Loucy (cell line): ENCODE data around the gene KIRREL3.

Experiments used
- H2AFZ ChIP-seq: fragments of 200-600 bp; sonication (generic); 2 replicates; pipeline ENCODE4 v1.6.0; 2016; ENCODE audit warnings: antibody characterized with exemption, mild to moderate bottlenecking, low read length, moderate library complexity
- H3F3A ChIP-seq: fragments of 200-600 bp; 2 replicates; pipeline ENCODE4 v1.6.0; 2016; ENCODE audit warnings: antibody characterized with exemption, low read depth, mild to moderate bottlenecking
- H3K27me3 ChIP-seq: fragments of 200-600 bp; sonication (generic); 2 replicates; pipeline ENCODE4 v1.6.1; 2014; ENCODE audit warnings: low read length, mild to moderate bottlenecking; ENCODE audit not compliant: insufficient read depth, poor library complexity, severe bottlenecking
- H3K36me3 ChIP-seq: fragments of 200-600 bp; sonication (generic); 2 replicates; pipeline ENCODE4 v1.6.1; 2016; ENCODE audit warnings: low read length; ENCODE audit not compliant: insufficient read depth
- H3K4me1 ChIP-seq: fragments of 200-600 bp; sonication (generic); 2 replicates; pipeline ENCODE4 v1.5.1; 2014; ENCODE audit warnings: low read length, mild to moderate bottlenecking; ENCODE audit not compliant: insufficient read depth, poor library complexity, severe bottlenecking
- H3K4me2 ChIP-seq: fragments of 200-600 bp; sonication (generic); 2 replicates; pipeline ENCODE4 v1.6.0; 2014; ENCODE audit warnings: antibody characterized with exemption, low read length, low read depth, mild to moderate bottlenecking; ENCODE audit not compliant: poor library complexity, severe bottlenecking
- H3K4me3 ChIP-seq: fragments of 200-600 bp; sonication (generic); 2 replicates; pipeline ENCODE4 v1.5.1; 2014; ENCODE audit warnings: low read length, mild to moderate bottlenecking, mixed read lengths; ENCODE audit not compliant: poor library complexity, severe bottlenecking
- H3K79me2 ChIP-seq: fragments of 200-600 bp; sonication (generic); 2 replicates; pipeline ENCODE4 v1.6.1; 2014; ENCODE audit warnings: low read length; ENCODE audit not compliant: insufficient read depth
- H3K9ac ChIP-seq: fragments of 200-600 bp; sonication (generic); 2 replicates; pipeline ENCODE4 v1.6.0; 2014; ENCODE audit warnings: mild to moderate bottlenecking, low read depth, low read length, moderate library complexity; ENCODE audit not compliant: poor library complexity, severe bottlenecking
- H3K9me2 ChIP-seq: fragments of 200-600 bp; sonication (generic); replicated peaks from 2 replicates; pipeline ENCODE4 v1.6.1; 2016; ENCODE audit warnings: low read depth, low read length, mixed read lengths
- H3K9me3 ChIP-seq: fragments of 200-600 bp; sonication (generic); 2 replicates; pipeline ENCODE4 v1.6.1; 2014; ENCODE audit warnings: mild to moderate bottlenecking, antibody characterized with exemption, low read length, low read depth; ENCODE audit not compliant: insufficient read depth
- H4K20me1 ChIP-seq: fragments of 200-600 bp; sonication (generic); 2 replicates; pipeline ENCODE4 v1.6.0; 2014; ENCODE audit warnings: antibody characterized with exemption, low read length, mild to moderate bottlenecking; ENCODE audit not compliant: insufficient read depth, poor library complexity, severe bottlenecking
- CTCF ChIP-seq: fragments of 200-600 bp; sonication (generic); conservative IDR thresholded peaks from 2 replicates; pipeline ENCODE4 v1.5.1; 2014; ENCODE audit warnings: mild to moderate bottlenecking, antibody characterized with exemption, low read length
- EZH2phosphoT487 ChIP-seq: fragments of 200-600 bp; IDR thresholded peaks from 2 replicates; pipeline ENCODE4 v1.6.1; 2018; ENCODE audit warnings: antibody characterized with exemption, mild to moderate bottlenecking, moderate library complexity, borderline replicate concordance

The KIRREL3 gene

GRCh38 chr11:126844789-126845188, 155.8 kb downstream of the KIRREL3 start:
- no peak overlapping the region for H3K4me2 ChIP-seq
- H3F3A ChIP-seq: no peaks in the 10 kb centered on the region
- H4K20me1 ChIP-seq: no peaks in the 10 kb centered on the region
- no peaks in the 10 kb centered on the region for H3K9me2 ChIP-seq
- TF ChIP-seq CTCF: no peak
- TF ChIP-seq EZH2phosphoT487: no peak
- no peak overlapping the region for H3K4me3 ChIP-seq
- H3K4me1 ChIP-seq: no peaks in the 10 kb centered on the region
- H3K9ac ChIP-seq: no peak overlapping the region
- no peaks in the 10 kb centered on the region for H3K27me3 ChIP-seq
- H3K36me3 ChIP-seq: no peaks in the 10 kb centered on the region
- H3K9me3 ChIP-seq: no peaks in the 10 kb centered on the region
- H3K79me2 ChIP-seq: no peaks in the 10 kb centered on the region
- no peak overlapping the region for H2AFZ ChIP-seq

- H3K4me1 ChIP-seq: no peaks in the 10 kb centered on the region
- no peaks in the 10 kb centered on the region for H3K9me2 ChIP-seq
- H4K20me1 ChIP-seq: no peaks in the 10 kb centered on the region
- TF ChIP-seq EZH2phosphoT487: no peak
- TF ChIP-seq CTCF: no peak
- H3K79me2 ChIP-seq: no peaks in the 10 kb centered on the region
- no peaks in the 10 kb centered on the region for H3K27me3 ChIP-seq
- H3K9me3 ChIP-seq: no peaks in the 10 kb centered on the region
- H3F3A ChIP-seq: no peaks in the 10 kb centered on the region
- H3K9ac ChIP-seq: no peak overlapping the region
- H3K36me3 ChIP-seq: no peaks in the 10 kb centered on the region
- H2AFZ ChIP-seq: no peak overlapping the region
- no peak overlapping the region for H3K4me2 ChIP-seq
- H3K4me3 ChIP-seq: no peak overlapping the region
Measured at GRCh38 chr11:126843096-126843495, 157.5 kb downstream of the KIRREL3 start.

GRCh38 chr11:126841999-126842398, 158.6 kb downstream of the KIRREL3 start:
- no peak overlapping the region for H3K9ac ChIP-seq
- H4K20me1 ChIP-seq: no peaks in the 10 kb centered on the region
- H3F3A ChIP-seq: no peaks in the 10 kb centered on the region
- no peaks in the 10 kb centered on the region for H3K9me3 ChIP-seq
- no peaks in the 10 kb centered on the region for H3K79me2 ChIP-seq
- H3K27me3 ChIP-seq: no peaks in the 10 kb centered on the region
- H3K4me1 ChIP-seq: no peaks in the 10 kb centered on the region
- no peaks in the 10 kb centered on the region for H3K36me3 ChIP-seq
- TF ChIP-seq CTCF (no peak), EZH2phosphoT487 (no peak)
- H2AFZ ChIP-seq: no peak overlapping the region
- no peak overlapping the region for H3K4me3 ChIP-seq
- no peaks in the 10 kb centered on the region for H3K9me2 ChIP-seq
- no peak overlapping the region for H3K4me2 ChIP-seq
